Tibial nerve (tissue), 4 donors: Measurements from ENCODE around the gene DMKN. TPM values are rescaled to one million over a fixed set of nuclear protein-coding genes. Genes with fewer than 3 reads are reported as not detected.

Experiments
- DNase-seq, 2 donors: peaks; one replicate each; pipeline ENCODE4 v3.0.0-alpha.2; 2019; ENCODE audit warnings: low spot score in 2 of 2
- H3K27ac ChIP-seq, 4 donors: fragments of 200-600 bp; sonication (generic) in 3 of 4; one replicate each; pipeline ENCODE4 v1.5.1; 2017 to 2019; ENCODE audit warnings: mild to moderate bottlenecking in 1 of 4
- H3K27me3 ChIP-seq, 2 donors: fragments of 200-600 bp; sonication (generic) in 1 of 2; one replicate each; pipeline versions ENCODE4 v1.5.1 to v1.6.0; 2017 to 2019
- H3K36me3 ChIP-seq, 3 donors: fragments of 200-600 bp; sonication (generic); one replicate each; pipeline ENCODE4 v1.5.1; 2018 to 2019
- H3K4me1 ChIP-seq, 4 donors: fragments of 200-600 bp; sonication (generic) in 3 of 4; one replicate each; pipeline ENCODE4 v1.5.1; 2017 to 2019
- H3K4me3 ChIP-seq, 4 donors: fragments of 200-600 bp; sonication (generic) in 3 of 4; one replicate each; pipeline ENCODE4 v1.5.1; 2017 to 2019; ENCODE audit warnings: mild to moderate bottlenecking in 1 of 4, moderate library complexity in 1 of 4
- H3K9me3 ChIP-seq, 4 donors: fragments of 200-600 bp; sonication (generic) in 3 of 4; one replicate each; pipeline ENCODE4 v1.5.1; 2017 to 2019
- EP300 ChIP-seq, 2 donors: sonication (generic); formaldehyde crosslinking; IDR thresholded peaks; one replicate each; pipeline ENCODE4 v1.6.1; 2017; ENCODE audit warnings: antibody characterized with exemption in 2 of 2, mild to moderate bottlenecking in 1 of 2
- POLR2A ChIP-seq, 2 donors: fragments of 450-650 bp; IDR thresholded peaks; one replicate each; pipeline ENCODE4 v1.6.1; 2017; ENCODE audit warnings: antibody characterized with exemption in 2 of 2, mild to moderate bottlenecking in 2 of 2, moderate library complexity in 2 of 2
- WGBS, 2 donors: methylation state at CpG; one replicate each; pipeline ENCODE4 v1.1.5; 2018; 5-methylcytosine and 5-hydroxymethylcytosine counted together
- total RNA-seq, 4 donors: library from RNA; depleted of rRNA; stranded (reverse); fragments of >200 nt; gene quantifications; one replicate each; pipeline ENCODE4 v1.1.0, GENCODE V29; 2016
- TF ChIP-seq, protein P1 (sequence below), 5 experiments: fragments of 200-600 bp in 3 of 5; fragments of 450-650 bp in 2 of 5; sonication (generic) in 3 of 5; IDR thresholded peaks; one replicate each; pipeline ENCODE4 v1.5.1; 2016 to 2019; ENCODE audit warnings: antibody characterized with exemption in 5 of 5, mild to moderate bottlenecking in 3 of 5, moderate library complexity in 2 of 5

DMKN gene
- total RNA-seq, 4 donors from 2014 or later: 8.2 to 33.5 (median 26.5) TPM

DNA sequence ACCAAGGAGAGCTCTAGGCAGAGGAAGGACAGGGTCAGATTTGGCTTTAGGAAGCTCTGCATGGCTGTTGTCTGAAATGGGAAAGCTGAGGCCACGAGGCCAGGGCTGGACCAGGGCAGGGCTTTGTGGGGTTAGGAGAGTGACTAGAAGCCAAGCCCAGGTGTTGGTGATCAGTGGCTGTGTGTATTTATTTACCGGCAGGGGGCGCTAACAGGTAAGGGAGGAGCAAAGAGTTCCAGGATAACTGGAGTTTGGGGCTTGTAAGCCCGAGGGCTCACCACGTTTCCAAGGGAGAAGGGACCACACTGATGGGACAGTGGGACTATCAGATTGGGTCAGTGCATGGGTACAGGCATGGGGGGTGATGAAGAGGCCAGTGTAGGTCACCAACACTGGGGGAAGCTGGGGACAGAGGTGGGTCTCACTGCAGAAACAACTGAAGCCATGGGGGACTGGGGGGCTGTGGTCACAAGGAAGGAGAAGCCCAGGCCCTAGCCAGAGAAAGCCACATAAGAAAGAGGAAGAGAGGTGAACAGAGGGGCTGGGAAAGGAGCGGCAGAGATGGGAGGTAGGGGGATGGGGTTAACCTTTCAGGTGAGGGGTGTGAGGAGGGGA is 35.8 kb upstream of the DMKN start:
- WGBS, 2 donors: 17 to 19% methylated on average over 6 of the region's 6 CpGs
- Histone ChIP-seq H3K4me1 (peaks cover 0 to 27% (median 13%) of the 10 kb centered on the region in 4 donors), H3K27me3 (no peaks in the 10 kb centered on the region), H3K36me3 (peaks cover 0 to 38% (median 0%) of the 10 kb centered on the region in 3 donors), H3K27ac (no peak overlapping the region), H3K9me3 (no peaks in the 10 kb centered on the region), H3K4me3 (no peak overlapping the region)
- DNase-seq: peak in 1 of 2 donors; percentile 33
- no peak for TF ChIP-seq EP300 (IDR thresholded peaks at IDR 0.05)
- TF ChIP-seq POLR2A (IDR thresholded peaks at IDR 0.05): no peak
- TF ChIP-seq, protein P1, sequence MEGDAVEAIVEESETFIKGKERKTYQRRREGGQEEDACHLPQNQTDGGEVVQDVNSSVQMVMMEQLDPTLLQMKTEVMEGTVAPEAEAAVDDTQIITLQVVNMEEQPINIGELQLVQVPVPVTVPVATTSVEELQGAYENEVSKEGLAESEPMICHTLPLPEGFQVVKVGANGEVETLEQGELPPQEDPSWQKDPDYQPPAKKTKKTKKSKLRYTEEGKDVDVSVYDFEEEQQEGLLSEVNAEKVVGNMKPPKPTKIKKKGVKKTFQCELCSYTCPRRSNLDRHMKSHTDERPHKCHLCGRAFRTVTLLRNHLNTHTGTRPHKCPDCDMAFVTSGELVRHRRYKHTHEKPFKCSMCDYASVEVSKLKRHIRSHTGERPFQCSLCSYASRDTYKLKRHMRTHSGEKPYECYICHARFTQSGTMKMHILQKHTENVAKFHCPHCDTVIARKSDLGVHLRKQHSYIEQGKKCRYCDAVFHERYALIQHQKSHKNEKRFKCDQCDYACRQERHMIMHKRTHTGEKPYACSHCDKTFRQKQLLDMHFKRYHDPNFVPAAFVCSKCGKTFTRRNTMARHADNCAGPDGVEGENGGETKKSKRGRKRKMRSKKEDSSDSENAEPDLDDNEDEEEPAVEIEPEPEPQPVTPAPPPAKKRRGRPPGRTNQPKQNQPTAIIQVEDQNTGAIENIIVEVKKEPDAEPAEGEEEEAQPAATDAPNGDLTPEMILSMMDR (IDR thresholded peaks at IDR 0.05): peak; percentile 58 to 73 (median 69)

- Histone ChIP-seq H3K4me3 (peak overlapping the region; percentile 56 to 98 (median 80)), H3K27ac (peak overlapping the region in 1 of 4 donors; percentile 88), H3K27me3 (no peaks in the 10 kb centered on the region), H3K4me1 (peaks cover 0 to 37% (median 15%) of the 10 kb centered on the region in 4 donors), H3K36me3 (peaks cover 0 to 60% (median 0%) of the 10 kb centered on the region in 3 donors), H3K9me3 (no peaks in the 10 kb centered on the region)
- 78 to 84% methylated on average over 8 of the region's 8 CpGs for WGBS, 2 donors
- no peak for DNase-seq
- TF ChIP-seq POLR2A (IDR thresholded peaks at IDR 0.05): no peak
- TF ChIP-seq, protein P1 (IDR thresholded peaks at IDR 0.05): no peak
These were observed 33.1 kb upstream of the DMKN start for GRCh38 chr19:35546532-35546931.

DNA sequence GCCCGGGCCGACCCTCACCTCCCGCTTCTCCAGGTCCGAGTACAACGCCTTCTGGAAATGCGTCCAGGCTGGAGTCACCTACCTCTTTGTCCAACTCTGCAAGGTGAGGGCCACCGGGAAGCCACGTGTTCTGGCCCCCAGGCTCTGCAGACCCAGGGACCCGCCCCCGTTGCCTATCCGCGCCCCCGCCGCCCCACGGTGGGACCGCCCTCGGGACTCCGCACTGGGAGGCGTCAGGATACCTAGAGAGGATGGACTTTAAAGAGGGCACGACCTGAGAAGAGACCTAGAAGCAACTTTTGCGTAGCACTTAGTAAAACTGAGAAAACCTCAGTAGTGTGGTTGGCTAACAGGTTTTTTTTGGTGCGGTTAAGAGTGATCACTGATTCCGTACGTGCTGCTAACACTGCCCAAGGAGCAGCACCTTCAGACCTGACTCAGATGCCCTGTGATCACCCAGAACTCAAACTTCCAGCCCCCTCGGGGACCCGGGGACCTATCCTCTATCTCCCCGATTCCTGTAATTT is 32.5 kb upstream of the DMKN start:
- no peak for DNase-seq
- Histone ChIP-seq H3K36me3 (peaks cover 0 to 54% (median 0%) of the 10 kb centered on the region in 3 donors), H3K4me1 (peaks cover 0 to 37% (median 15%) of the 10 kb centered on the region in 4 donors), H3K27ac (peak overlapping the region; percentile 54 to 88 (median 84)), H3K9me3 (no peaks in the 10 kb centered on the region), H3K27me3 (no peaks in the 10 kb centered on the region), H3K4me3 (peak overlapping the region; percentile 56 to 98 (median 80))
- 2 to 4% methylated on average over 27 of the region's 27 CpGs for WGBS, 2 donors
- TF ChIP-seq, protein P1 (IDR thresholded peaks at IDR 0.05): no peak
- TF ChIP-seq POLR2A (IDR thresholded peaks at IDR 0.05) (no peak), EP300 (IDR thresholded peaks at IDR 0.05) (no peak)

GRCh38 chr19:35545001-35545854 is 31.8 kb upstream of the DMKN start, which contains the start of gene TMEM147:
Gene TMEM147 (plus strand): TSS chr19:35545626. CDS start chr19:35545740, 114 bp downstream.
- Histone ChIP-seq H3K36me3 (peaks cover 0 to 47% (median 0%) of the 10 kb centered on the region in 3 donors), H3K4me3 (peak within 1 kb of the TSS; percentile 56 to 98 (median 80)), H3K27me3 (no peaks in the 10 kb centered on the region), H3K9me3 (no peaks in the 10 kb centered on the region), H3K4me1 (peaks cover 0 to 37% (median 15%) of the 10 kb centered on the region in 4 donors), H3K27ac (peak within 1 kb of the TSS; percentile 54 to 88 (median 84))
- peak; percentile 86 to 87 for DNase-seq
- TF ChIP-seq, protein P1 (IDR thresholded peaks at IDR 0.05): peak in 1 of 5 experiments; percentile 22
- peak; percentile 17 to 49 for TF ChIP-seq POLR2A (IDR thresholded peaks at IDR 0.05)
- TF ChIP-seq EP300 (IDR thresholded peaks at IDR 0.05): peak; percentile 39 to 71
- 2% methylated on average over 34 to 55 of the region's 85 CpGs for WGBS, 2 donors
